B cell (primary cell): ENCODE data around the gene APOB. TPM values are rescaled to one million over a fixed set of nuclear protein-coding genes. Genes with fewer than 3 reads are reported as not detected.

Experiments
- ATAC-seq: fragments of 200-7000 bp; cut with Tn5 transposase; one replicate; pipeline ENCODE4 v1.10.0; 2021; ENCODE audit warnings: low read depth, mild to moderate bottlenecking, moderate number of reproducible peaks, moderate library complexity
- CTCF ChIA-PET: fragments of 350-600 bp; sonication (Branson Sonifier 250); formaldehyde crosslinking; loops from one replicate; lab custom pipeline; 2021; ENCODE audit warnings: antibody characterized with exemption, inconsistent platforms; lab: Charles Lee
- POLR2A ChIA-PET: fragments of 350-600 bp; sonication (Branson Sonifier 250); formaldehyde crosslinking; loops from one replicate; lab custom pipeline; 2021; ENCODE audit warnings: antibody characterized with exemption; lab: Charles Lee
- DNase-seq: peaks from one replicate; pipeline ENCODE4 v3.0.0; 2013
- H2AFZ ChIP-seq: 2 replicates; pipeline ENCODE4 v1.6.1; 2012; ENCODE audit warnings: mild to moderate bottlenecking, low read depth, low read length; ENCODE audit not compliant: insufficient read depth, poor library complexity, severe bottlenecking
- H3K27ac ChIP-seq, 2 donors: 1 replicate in 1 of 2; 2 replicates in 1 of 2; pipeline ENCODE4 v1.5.1; 2012 to 2013; ENCODE audit warnings: low read length in 2 of 2, mild to moderate bottlenecking in 2 of 2, moderate library complexity in 1 of 2
- H3K27me3 ChIP-seq, 4 experiments: fragments of 200-600 bp in 1 of 4; sonication (generic) in 1 of 4; replicated peaks in 1 of 4; 1 replicate in 2 of 4; 2 replicates in 2 of 4; pipeline versions ENCODE4 v1.6.1 to v1.7.0; 2013 to 2016; ENCODE audit warnings: low read length in 3 of 4, mild to moderate bottlenecking in 2 of 4, mixed read lengths in 1 of 4, moderate library complexity in 1 of 4; ENCODE audit not compliant: insufficient read depth in 4 of 4, control insufficient read depth in 3 of 4; ENCODE audit errors: control extremely low read depth in 1 of 4
- H3K36me3 ChIP-seq, 2 experiments: replicated peaks in 1 of 2; 1 replicate in 1 of 2; 2 replicates in 1 of 2; pipeline versions ENCODE4 v1.6.1 to v1.7.1; 2013; ENCODE audit warnings: low read length in 1 of 2; ENCODE audit not compliant: insufficient read depth in 2 of 2, control insufficient read depth in 1 of 2; ENCODE audit errors: control extremely low read depth in 1 of 2, extremely low read depth in 1 of 2
- H3K4me1 ChIP-seq, 2 donors: fragments of 200-600 bp in 1 of 2; sonication (generic) in 1 of 2; 1 replicate in 1 of 2; 2 replicates in 1 of 2; pipeline versions ENCODE4 v1.5.1 to v1.6.1; 2013 to 2017; ENCODE audit warnings: low read length in 2 of 2; ENCODE audit not compliant: control insufficient read depth in 2 of 2, insufficient read depth in 2 of 2
- H3K4me2 ChIP-seq: replicated peaks from 2 replicates; pipeline ENCODE3; 2012; ENCODE audit warnings: mild to moderate bottlenecking, low read depth, low read length; ENCODE audit not compliant: poor library complexity, severe bottlenecking
- H3K4me3 ChIP-seq, 5 experiments: fragments of 200-600 bp in 1 of 5; sonication (generic) in 1 of 5; 1 replicate in 3 of 5; 2 replicates in 2 of 5; pipeline versions ENCODE4 v1.5.1 to v1.7.0; 2011 to 2016; ENCODE audit warnings: low read length in 4 of 5, mild to moderate bottlenecking in 4 of 5, low read depth in 2 of 5, control low read depth in 1 of 5, moderate library complexity in 1 of 5; ENCODE audit not compliant: insufficient read depth in 1 of 5; ENCODE audit errors: control extremely low read depth in 1 of 5, extremely low read depth in 1 of 5
- H3K79me2 ChIP-seq: fragments of 200-600 bp; sonication (generic); one replicate; pipeline ENCODE4 v1.6.0; 2016; ENCODE audit warnings: low read length; ENCODE audit not compliant: control insufficient read depth, insufficient read depth
- H3K9ac ChIP-seq: fragments of 200-600 bp; sonication (generic); 2 replicates; pipeline ENCODE4 v1.6.1; 2017; ENCODE audit warnings: mild to moderate bottlenecking, low read length, moderate library complexity
- H3K9me3 ChIP-seq, 3 donors: one replicate each; pipeline versions ENCODE4 v1.6.1 to v1.7.1; 2013; ENCODE audit warnings: low read length in 2 of 3; ENCODE audit not compliant: control insufficient read depth in 2 of 3, insufficient read depth in 1 of 3; ENCODE audit errors: control extremely low read depth in 1 of 3
- H4K20me1 ChIP-seq: 2 replicates; pipeline ENCODE4 v1.6.0; 2012; ENCODE audit warnings: mild to moderate bottlenecking, low read length; ENCODE audit not compliant: insufficient read depth, control insufficient read depth, poor library complexity, severe bottlenecking
- H3K27ac Mint-ChIP-seq: one replicate; pipeline ENCODE4 v1.8.0; 2021; ENCODE audit warnings: mixed read lengths
- H3K27me3 Mint-ChIP-seq: one replicate; pipeline ENCODE4 v1.8.0; 2021; ENCODE audit warnings: mixed read lengths
- H3K4me1 Mint-ChIP-seq: one replicate; pipeline ENCODE4 v1.8.0; 2021; ENCODE audit warnings: mixed read lengths
- H3K4me3 Mint-ChIP-seq: one replicate; pipeline ENCODE4 v1.8.0; 2021; ENCODE audit warnings: mixed read lengths
- H3K9me3 Mint-ChIP-seq: one replicate; pipeline ENCODE4 v1.8.0; 2022; ENCODE audit warnings: mixed read lengths; ENCODE audit not compliant: insufficient read depth
- CTCF ChIP-seq: fragments of 200-600 bp; IDR thresholded peaks from one replicate; pipeline ENCODE4 v1.8.0; 2022; ENCODE audit warnings: antibody characterized with exemption, mild to moderate bottlenecking
- EZH2 ChIP-seq: IDR thresholded peaks from 2 replicates; pipeline ENCODE4 v1.6.1; 2012; ENCODE audit warnings: borderline replicate concordance, low read depth, mild to moderate bottlenecking, moderate library complexity, low read length; ENCODE audit not compliant: insufficient read depth, poor library complexity, severe bottlenecking
- WGBS: methylation state at CpG from one replicate; pipeline ENCODE4 v1.1.5; 2013; ENCODE audit warnings: missing lambda C conversion rate; ENCODE audit not compliant: insufficient coverage; 5-methylcytosine and 5-hydroxymethylcytosine counted together
- intact Hi-C: fragments of 100-400 bp; cut with micrococcal nuclease; formaldehyde crosslinking; loops from one replicate; pipeline ENCODE4 v1.10.0; 2022
- polyA plus RNA-seq: library from polyadenylated mRNA; depleted of rRNA; stranded (reverse); fragments of >200 nt; gene quantifications from 2 replicates; pipeline ENCODE4 v1.2.3, GENCODE V29; 2012
- total RNA-seq, 2 donors: library from RNA; stranded (reverse); fragments of 120-200 nt in 1 of 2; gene quantifications; 1 replicate in 1 of 2; 2 replicates in 1 of 2; pipeline versions ENCODE4 v1.2.3 to v1.2.4, GENCODE V29; 2013 to 2022

APOB gene
- total and polyA plus RNA-seq, 2 donors (not counting 1 experiment from before 2014, with no cell fraction given) = not detected

GRCh38 chr2:21041943-21042707 is 1.7 kb downstream of the APOB start:
- no peak overlapping the region for H3K9ac ChIP-seq
- peaks cover 0 to 3% (median 0%) of the 10 kb centered on the region in 3 donors for H3K9me3 ChIP-seq
- intact Hi-C loops = loop anchor here (2.0 kb wide), 1 partner anchor 77 kb away; no protein-coding TSS in a partner anchor
- POLR2A ChIA-PET = no interaction called here
- no peaks in the 10 kb centered on the region for H3K79me2 ChIP-seq
- TF ChIP-seq EZH2 (no peak), CTCF (no peak)
- ATAC-seq = no peak
- 92% methylated on average over 10 of the region's 16 CpGs for WGBS
- H3K27ac ChIP-seq = no peak overlapping the region
- Mint-ChIP-seq H3K27me3 (peaks cover 25% of the 10 kb centered on the region), H3K27ac (no peak overlapping the region), H3K9me3 (no peaks in the 10 kb centered on the region), H3K4me1 (peaks cover 4% of the 10 kb centered on the region), H3K4me3 (no peak overlapping the region)
- CTCF ChIA-PET = interaction anchor here (0.6 to 1.7 kb wide), 11 partner anchors 9 to 276 kb away, joined by 3 to 8 read pairs (median 4); no protein-coding TSS in a partner anchor
- no peaks in the 10 kb centered on the region for H3K36me3 ChIP-seq
- no peak overlapping the region for H3K4me2 ChIP-seq
- no peaks in the 10 kb centered on the region for H4K20me1 ChIP-seq
- no peak overlapping the region for H2AFZ ChIP-seq
- peaks cover 4 to 5% of the 10 kb centered on the region in 2 donors for H3K4me1 ChIP-seq
- peaks cover 0 to 12% (median 0%) of the 10 kb centered on the region in 4 experiments for H3K27me3 ChIP-seq
- H3K4me3 ChIP-seq = no peak overlapping the region
- DNase-seq = no peak

- no peak overlapping the region for H3K27ac Mint-ChIP-seq
- H3K9ac ChIP-seq = no peak overlapping the region
- TF ChIP-seq CTCF = no peak
- no peak for TF ChIP-seq EZH2
- H4K20me1 ChIP-seq = no peaks in the 10 kb centered on the region
- peaks cover 25% of the 10 kb centered on the region for H3K27me3 Mint-ChIP-seq
- H3K4me3 ChIP-seq = no peak overlapping the region
- intact Hi-C loops = no loop called here
- peaks cover 0 to 12% (median 0%) of the 10 kb centered on the region in 4 experiments for H3K27me3 ChIP-seq
- POLR2A ChIA-PET = no interaction called here
- no peak overlapping the region for H3K4me2 ChIP-seq
- no peak for ATAC-seq
- no peaks in the 10 kb centered on the region for H3K9me3 Mint-ChIP-seq
- no peak overlapping the region for H2AFZ ChIP-seq
- no peaks in the 10 kb centered on the region for H3K79me2 ChIP-seq
- H3K27ac ChIP-seq = no peak overlapping the region
- no peak overlapping the region for H3K4me3 Mint-ChIP-seq
- CTCF ChIA-PET = interaction anchor here (1.0 to 1.7 kb wide), 7 partner anchors 13 to 275 kb away, joined by 3 to 8 read pairs (median 3); no protein-coding TSS in a partner anchor
- H3K4me1 ChIP-seq = peaks cover 4 to 5% of the 10 kb centered on the region in 2 donors
- H3K9me3 ChIP-seq = peaks cover 0 to 4% (median 0%) of the 10 kb centered on the region in 3 donors
- 70% methylated on average over 2 of the region's 4 CpGs for WGBS
- no peaks in the 10 kb centered on the region for H3K36me3 ChIP-seq
- H3K4me1 Mint-ChIP-seq = peaks cover 4% of the 10 kb centered on the region
- no peak for DNase-seq
These were observed 2.4 kb downstream of the APOB start for GRCh38 chr2:21041462-21041861.
